ENCODE results near the gene GNG8.

Gene GNG8

DNA sequence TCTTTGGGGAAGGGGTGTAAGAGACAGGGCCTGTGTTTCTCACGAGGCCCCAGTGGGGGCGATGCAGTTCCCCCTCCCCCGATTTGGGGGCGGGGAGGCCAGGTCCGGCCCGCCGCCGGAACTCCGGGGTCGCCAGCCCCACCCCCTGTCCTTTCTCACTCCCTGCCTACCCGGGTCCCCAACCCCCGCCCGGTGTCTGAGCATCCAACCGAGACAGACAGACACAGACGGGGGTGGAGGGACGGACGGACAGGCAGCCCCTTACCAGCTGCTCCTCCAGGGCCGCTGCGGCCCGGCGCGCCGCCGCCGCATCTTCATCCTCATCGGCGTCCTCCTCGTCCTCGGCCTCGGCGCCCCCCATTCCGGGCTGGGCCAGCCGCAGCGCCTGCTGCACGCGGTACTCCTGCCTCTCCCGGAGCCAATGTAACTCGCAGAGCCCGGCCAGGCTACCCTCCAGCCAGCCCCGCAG lies 24.6 kb upstream of the GNG8 start:
- Histone ChIP-seq H3K27ac (ENCODE audit: low read depth, low read length) (no peak overlapping the region), H3K36me3 (ENCODE audit: insufficient read depth, low read length) (no peaks in the 10 kb centered on the region), H2AFZ (ENCODE audit: low read length, unreplicated experiment) (peak overlapping the region; percentile 22), H3K4me1 (ENCODE audit: control insufficient read depth, insufficient read depth, low read length, unreplicated experiment) (peaks cover 4% of the 10 kb centered on the region), H3K4me3 (ENCODE audit: low read depth, low read length) (peak overlapping the region; percentile 77), H3K79me2 (ENCODE audit: control insufficient read depth, insufficient read depth, low read length, unreplicated experiment) (no peaks in the 10 kb centered on the region), H3K27me3 (ENCODE audit: insufficient read depth, low read length) (0 out of 2 replicates have a peak, but pooled peaks cover 9% of the 10 kb centered on the region)

DNA sequence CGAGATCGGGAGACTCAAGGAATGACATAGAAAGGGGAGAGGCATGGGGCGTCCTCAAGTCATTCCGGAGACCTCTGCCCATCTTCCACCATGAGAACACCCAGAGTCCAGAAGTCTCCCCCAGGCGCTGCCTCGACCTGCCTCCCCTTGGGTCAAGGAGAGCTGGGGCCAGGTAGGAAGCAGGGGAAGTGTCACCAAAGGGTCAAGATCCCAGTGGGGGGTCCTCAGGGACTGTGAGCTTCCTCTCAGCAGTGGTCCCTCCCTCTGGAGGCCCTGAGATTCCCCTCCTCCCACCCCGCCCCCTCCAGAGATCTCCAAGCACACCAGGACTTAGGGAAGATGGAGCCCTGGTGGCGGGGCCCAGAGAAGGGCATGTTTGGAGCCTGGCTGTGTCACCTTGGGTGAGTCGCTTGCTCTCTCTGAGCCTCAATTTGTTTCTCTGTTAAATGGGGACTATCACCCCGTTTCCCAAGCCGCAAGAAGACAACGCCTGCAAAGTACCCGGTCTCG lies 24.1 kb upstream of the GNG8 start:
- peaks cover 4% of the 10 kb centered on the region for H3K4me1 ChIP-seq (ENCODE audit: control insufficient read depth, insufficient read depth, low read length, unreplicated experiment)
- 0 out of 2 replicates have a peak, but pooled peaks cover 9% of the 10 kb centered on the region for H3K27me3 ChIP-seq (ENCODE audit: insufficient read depth, low read length)
- no peaks in the 10 kb centered on the region for H3K79me2 ChIP-seq (ENCODE audit: control insufficient read depth, insufficient read depth, low read length, unreplicated experiment)
- no peak overlapping the region for H2AFZ ChIP-seq (ENCODE audit: low read length, unreplicated experiment)
- no peak overlapping the region for H3K27ac ChIP-seq (ENCODE audit: low read depth, low read length)
- no peaks in the 10 kb centered on the region for H3K36me3 ChIP-seq (ENCODE audit: insufficient read depth, low read length)
- H3K4me3 ChIP-seq (ENCODE audit: low read depth, low read length), result peak overlapping the region; percentile 77

DNA sequence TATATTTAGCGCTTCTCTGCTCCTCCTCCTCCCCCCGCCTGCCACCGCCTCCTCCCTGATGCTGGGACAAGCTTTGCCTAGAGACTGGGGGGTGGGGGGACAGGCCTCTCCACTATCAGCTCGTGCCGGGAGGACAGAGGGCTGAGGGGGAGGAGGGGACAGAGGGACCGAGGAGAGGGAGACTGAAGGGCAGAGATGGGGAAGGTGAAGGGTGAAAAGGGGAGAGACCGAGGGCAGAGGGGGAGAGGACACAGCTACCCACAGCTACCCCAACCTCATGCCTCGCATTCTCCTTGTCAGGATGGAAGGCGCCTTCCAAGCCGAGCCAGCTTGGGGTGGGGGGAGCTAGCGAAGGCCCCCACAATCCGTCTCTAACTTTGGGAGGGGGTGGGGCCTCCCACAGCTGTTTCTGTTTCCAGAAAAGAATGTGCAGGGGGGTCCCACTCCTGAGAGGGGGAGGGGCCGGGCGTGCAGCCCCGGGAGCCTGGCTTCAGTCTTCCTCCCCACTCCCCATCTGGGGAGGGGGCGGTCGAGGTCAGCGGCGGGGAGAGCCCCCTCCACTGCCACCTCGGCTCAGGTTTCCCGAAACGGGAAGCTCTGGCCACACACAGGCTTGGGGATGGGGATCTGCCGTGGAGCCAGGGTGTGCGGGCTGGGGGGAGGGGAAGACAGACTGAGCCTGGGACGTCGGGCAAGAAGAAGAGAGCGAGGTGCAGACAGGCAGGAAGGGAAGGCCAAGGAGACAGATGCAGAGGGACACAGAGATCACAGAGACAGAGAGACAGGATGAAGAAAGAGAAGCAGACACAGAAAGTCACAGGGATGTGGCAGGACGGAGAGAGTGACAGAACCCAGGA lies 23.4 kb upstream of the GNG8 start:
- no peaks in the 10 kb centered on the region for H3K79me2 ChIP-seq (ENCODE audit: control insufficient read depth, insufficient read depth, low read length, unreplicated experiment)
- no peak overlapping the region for H2AFZ ChIP-seq (ENCODE audit: low read length, unreplicated experiment)
- peak overlapping the region; percentile 77 for H3K4me3 ChIP-seq (ENCODE audit: low read depth, low read length)
- peaks cover 4% of the 10 kb centered on the region for H3K4me1 ChIP-seq (ENCODE audit: control insufficient read depth, insufficient read depth, low read length, unreplicated experiment)
- H3K36me3 ChIP-seq (ENCODE audit: insufficient read depth, low read length), result no peaks in the 10 kb centered on the region
- H3K27ac ChIP-seq (ENCODE audit: low read depth, low read length), result no peak overlapping the region
- H3K27me3 ChIP-seq (ENCODE audit: insufficient read depth, low read length), result 0 out of 2 replicates have a peak, but pooled peaks cover 9% of the 10 kb centered on the region

DNA sequence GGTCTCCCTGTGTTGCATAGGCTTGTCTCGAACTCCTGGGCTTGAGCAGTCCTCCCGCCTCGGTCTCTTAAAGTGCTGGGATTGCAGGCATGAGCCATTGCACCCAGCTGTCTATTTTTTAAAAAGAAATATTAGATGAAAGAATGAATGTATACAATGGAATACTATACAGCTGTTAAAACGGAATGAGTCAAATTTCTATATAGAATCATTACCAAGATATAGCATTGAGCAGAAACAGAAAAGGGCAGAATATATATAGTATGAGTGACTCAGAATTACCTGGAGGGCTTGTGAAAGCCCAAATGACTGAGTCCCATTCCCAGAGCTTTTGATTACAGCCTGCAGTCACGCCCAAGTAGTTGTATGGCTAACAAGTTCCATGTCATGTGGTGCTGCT lies 20.5 kb upstream of the GNG8 start:
- Histone ChIP-seq H3K27ac (ENCODE audit: low read depth, low read length) (no peak overlapping the region), H3K4me3 (ENCODE audit: low read depth, low read length) (no peak overlapping the region), H3K27me3 (ENCODE audit: insufficient read depth, low read length) (0 out of 2 replicates have a peak, but pooled peaks cover 9% of the 10 kb centered on the region), H3K79me2 (ENCODE audit: control insufficient read depth, insufficient read depth, low read length, unreplicated experiment) (no peaks in the 10 kb centered on the region), H2AFZ (ENCODE audit: low read length, unreplicated experiment) (no peak overlapping the region), H3K36me3 (ENCODE audit: insufficient read depth, low read length) (no peaks in the 10 kb centered on the region), H3K4me1 (ENCODE audit: control insufficient read depth, insufficient read depth, low read length, unreplicated experiment) (peaks cover 4% of the 10 kb centered on the region)

DNA sequence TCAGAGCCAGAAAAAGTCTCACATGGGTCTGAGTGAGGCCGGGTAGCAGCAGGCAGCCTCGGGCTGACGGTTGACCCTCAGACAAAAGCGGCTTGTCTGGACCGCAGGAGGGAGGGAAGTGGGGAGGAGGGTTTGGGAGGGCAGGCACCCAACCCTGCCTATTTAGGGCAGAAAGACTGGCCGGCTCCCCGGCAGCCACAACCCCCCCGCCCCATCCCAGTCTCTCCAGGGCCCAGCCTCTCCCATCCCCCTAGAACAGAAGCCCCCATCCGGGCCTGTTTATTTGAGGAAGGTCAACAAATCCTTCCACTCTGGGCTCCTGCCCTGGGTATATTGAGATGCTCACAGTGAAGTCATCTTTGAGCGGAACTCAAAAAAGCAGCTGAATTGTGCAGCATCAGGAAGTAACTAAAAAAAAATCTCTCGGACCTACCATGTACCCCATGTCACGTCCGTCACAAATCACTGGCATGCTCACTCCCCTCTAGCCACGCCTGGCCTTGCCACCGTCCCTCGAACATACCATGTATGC lies 18.7 kb upstream of the GNG8 start:
- no peak overlapping the region for H3K27ac ChIP-seq (ENCODE audit: low read depth, low read length)
- H3K4me3 ChIP-seq (ENCODE audit: low read depth, low read length), result no peak overlapping the region
- no peaks in the 10 kb centered on the region for H3K36me3 ChIP-seq (ENCODE audit: insufficient read depth, low read length)
- H3K4me1 ChIP-seq (ENCODE audit: control insufficient read depth, insufficient read depth, low read length, unreplicated experiment), result no peaks in the 10 kb centered on the region
- no peaks in the 10 kb centered on the region for H3K27me3 ChIP-seq (ENCODE audit: insufficient read depth, low read length)
- no peak overlapping the region for H2AFZ ChIP-seq (ENCODE audit: low read length, unreplicated experiment)
- no peaks in the 10 kb centered on the region for H3K79me2 ChIP-seq (ENCODE audit: control insufficient read depth, insufficient read depth, low read length, unreplicated experiment)

DNA sequence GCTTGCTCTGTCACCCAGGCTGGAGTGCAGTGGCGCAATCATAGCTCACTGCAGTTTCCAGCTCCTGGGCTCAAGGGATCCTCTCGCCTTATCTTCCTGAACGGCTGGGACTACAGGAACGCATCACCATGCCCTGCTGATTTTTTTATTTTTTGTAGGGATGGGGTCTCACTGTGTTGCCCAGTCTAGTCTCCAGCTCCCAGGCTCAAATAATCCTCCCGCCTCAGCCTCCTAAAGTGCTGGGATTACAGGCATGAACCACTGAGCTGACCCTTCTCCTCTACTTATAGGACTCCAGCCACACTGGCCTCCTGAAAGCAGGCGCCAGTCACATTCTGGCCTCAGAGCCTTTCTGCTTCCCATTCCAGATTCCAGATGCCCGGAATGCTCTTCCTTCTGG lies 14.4 kb upstream of the GNG8 start:
- Histone ChIP-seq H3K4me1 (ENCODE audit: control insufficient read depth, insufficient read depth, low read length, unreplicated experiment) (no peaks in the 10 kb centered on the region), H3K27me3 (ENCODE audit: insufficient read depth, low read length) (no peaks in the 10 kb centered on the region), H2AFZ (ENCODE audit: low read length, unreplicated experiment) (no peak overlapping the region), H3K27ac (ENCODE audit: low read depth, low read length) (no peak overlapping the region), H3K79me2 (ENCODE audit: control insufficient read depth, insufficient read depth, low read length, unreplicated experiment) (no peaks in the 10 kb centered on the region), H3K4me3 (ENCODE audit: low read depth, low read length) (no peak overlapping the region), H3K36me3 (ENCODE audit: insufficient read depth, low read length) (no peaks in the 10 kb centered on the region)

DNA sequence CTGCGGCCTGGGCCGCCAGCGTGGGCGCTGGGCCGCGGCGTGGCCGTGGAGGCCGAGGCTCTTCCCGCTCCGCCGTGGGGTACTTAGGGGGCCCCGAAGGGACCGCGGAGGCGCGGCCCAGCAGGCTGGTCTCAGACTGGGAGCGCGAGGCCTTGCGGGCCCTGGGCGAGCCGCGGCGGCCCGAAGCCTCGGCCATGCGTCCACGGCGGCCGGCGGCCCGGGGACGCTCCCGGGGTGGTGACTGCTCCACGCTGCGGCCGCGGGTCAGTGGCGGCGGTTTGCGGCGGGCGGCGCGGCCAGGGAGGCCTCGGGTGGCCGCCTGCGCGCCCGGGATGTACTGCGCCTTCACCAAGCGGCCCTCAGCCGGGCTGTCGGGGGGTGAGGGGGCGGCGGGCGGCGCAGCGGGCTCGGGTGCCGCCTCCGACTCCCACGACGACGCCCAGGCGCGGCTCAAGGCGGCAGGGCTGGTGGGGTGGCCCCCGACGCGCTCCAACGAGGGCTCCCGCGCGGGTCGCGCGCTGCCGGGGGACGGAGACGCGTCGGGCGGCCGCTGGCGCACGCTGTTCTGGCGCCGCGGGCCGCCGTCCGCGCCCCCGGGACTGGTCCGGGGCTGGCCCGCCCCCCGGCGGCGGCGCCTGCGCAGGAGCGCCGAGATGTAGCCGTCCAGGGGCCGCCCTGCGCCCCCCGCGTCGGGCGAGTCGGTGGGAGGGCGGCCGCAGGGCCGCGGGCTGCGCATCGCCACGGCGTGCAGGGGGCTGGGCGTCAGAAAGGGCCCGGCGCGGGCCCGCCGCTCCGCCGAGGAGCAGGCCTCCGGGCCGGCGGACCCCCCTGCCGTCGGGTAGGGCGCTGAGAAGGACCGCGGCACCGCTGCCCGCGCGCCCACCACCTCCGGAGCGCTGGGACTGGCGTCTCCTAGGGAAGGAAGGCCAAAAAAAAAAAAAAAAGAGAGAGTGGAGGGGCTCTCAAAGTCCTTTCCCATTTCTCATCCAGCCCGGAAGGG lies 13.3 kb upstream of the GNG8 start:
- H3K27me3 ChIP-seq (ENCODE audit: insufficient read depth, low read length), result no peaks in the 10 kb centered on the region
- H3K27ac ChIP-seq (ENCODE audit: low read depth, low read length), result no peak overlapping the region
- no peaks in the 10 kb centered on the region for H3K4me1 ChIP-seq (ENCODE audit: control insufficient read depth, insufficient read depth, low read length, unreplicated experiment)
- H3K79me2 ChIP-seq (ENCODE audit: control insufficient read depth, insufficient read depth, low read length, unreplicated experiment), result no peaks in the 10 kb centered on the region
- no peak overlapping the region for H3K4me3 ChIP-seq (ENCODE audit: low read depth, low read length)
- no peaks in the 10 kb centered on the region for H3K36me3 ChIP-seq (ENCODE audit: insufficient read depth, low read length)
- no peak overlapping the region for H2AFZ ChIP-seq (ENCODE audit: low read length, unreplicated experiment)

DNA sequence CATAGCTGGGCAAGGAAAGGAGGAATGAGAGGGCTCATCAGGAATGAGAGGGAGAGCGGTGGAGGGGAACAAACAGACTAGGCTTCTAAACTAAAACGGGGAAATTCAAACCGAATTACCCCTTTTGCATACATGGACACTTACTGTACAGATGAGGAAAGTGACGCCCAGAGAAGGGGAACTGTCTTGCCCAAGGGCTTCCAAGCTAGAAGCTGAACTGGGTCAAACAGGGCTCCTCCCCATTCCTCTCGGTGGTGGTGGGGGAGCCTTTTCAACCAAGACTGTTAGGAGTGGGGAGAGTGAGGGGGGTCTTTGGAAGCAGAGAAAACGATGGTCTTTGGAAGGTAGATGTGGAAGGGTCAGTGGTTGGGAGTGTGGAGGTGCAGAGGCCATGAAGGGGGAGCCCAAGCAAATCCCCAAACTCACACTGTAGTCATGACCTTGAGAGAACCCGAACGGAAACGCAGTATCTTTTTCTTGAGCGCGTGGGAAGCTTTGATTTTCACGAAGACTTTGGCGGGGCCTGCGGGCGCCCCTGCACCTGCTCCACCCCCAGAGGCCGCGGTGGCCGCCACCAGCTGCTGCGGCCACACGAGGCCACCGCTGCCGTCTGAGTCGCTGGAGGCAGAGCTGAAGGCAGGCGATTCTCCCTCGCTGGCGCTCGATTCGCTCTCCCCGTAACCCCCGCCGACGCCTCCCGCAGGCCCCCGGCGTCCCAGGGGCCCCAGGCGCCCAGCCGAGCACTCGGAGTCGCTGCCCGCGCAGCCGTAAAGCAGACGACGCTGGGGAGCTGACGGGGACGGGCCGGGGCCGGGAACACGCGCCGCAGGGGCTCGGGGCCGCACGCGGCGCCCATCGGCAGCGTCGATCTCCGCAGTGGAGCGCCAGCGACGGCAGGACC lies 12.3 kb upstream of the GNG8 start:
- H3K27me3 ChIP-seq (ENCODE audit: insufficient read depth, low read length), result no peaks in the 10 kb centered on the region
- no peak overlapping the region for H3K4me3 ChIP-seq (ENCODE audit: low read depth, low read length)
- no peaks in the 10 kb centered on the region for H3K36me3 ChIP-seq (ENCODE audit: insufficient read depth, low read length)
- H3K4me1 ChIP-seq (ENCODE audit: control insufficient read depth, insufficient read depth, low read length, unreplicated experiment), result no peaks in the 10 kb centered on the region
- no peaks in the 10 kb centered on the region for H3K79me2 ChIP-seq (ENCODE audit: control insufficient read depth, insufficient read depth, low read length, unreplicated experiment)
- no peak overlapping the region for H2AFZ ChIP-seq (ENCODE audit: low read length, unreplicated experiment)
- no peak overlapping the region for H3K27ac ChIP-seq (ENCODE audit: low read depth, low read length)

DNA sequence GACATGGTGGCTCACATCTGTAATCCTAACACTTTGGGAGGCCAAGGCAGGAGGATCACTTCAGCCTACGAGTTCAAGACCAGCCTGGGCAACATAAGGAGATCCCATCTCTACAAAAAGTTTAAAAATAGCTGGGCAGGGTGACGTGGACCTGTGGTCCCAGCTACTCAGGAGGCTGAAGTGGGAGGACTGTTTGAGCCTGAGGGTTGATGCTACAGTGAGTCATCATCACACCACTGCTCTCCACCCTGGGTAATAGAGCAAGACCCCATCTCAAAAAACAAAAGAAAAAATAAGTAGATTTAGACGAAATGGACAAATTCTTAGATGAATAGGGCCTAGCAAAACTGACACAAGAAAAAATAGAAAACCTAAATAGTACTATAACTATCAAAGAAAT lies 10.4 kb upstream of the GNG8 start:
- Histone ChIP-seq H3K27me3 (ENCODE audit: insufficient read depth, low read length) (no peaks in the 10 kb centered on the region), H2AFZ (ENCODE audit: low read length, unreplicated experiment) (no peak overlapping the region), H3K4me3 (ENCODE audit: low read depth, low read length) (no peak overlapping the region), H3K79me2 (ENCODE audit: control insufficient read depth, insufficient read depth, low read length, unreplicated experiment) (no peaks in the 10 kb centered on the region), H3K36me3 (ENCODE audit: insufficient read depth, low read length) (no peaks in the 10 kb centered on the region), H3K27ac (ENCODE audit: low read depth, low read length) (no peak overlapping the region), H3K4me1 (ENCODE audit: control insufficient read depth, insufficient read depth, low read length, unreplicated experiment) (no peaks in the 10 kb centered on the region)

Data from ACC112 (cell line).